GM18498 (cell line): Measurements from ENCODE around the gene C10orf95.
"Not testable (repeated sequence)": the region's sequence is repeated elsewhere in the genome, so short reads cannot be mapped to it uniquely, and the experiment has no call there.

ENCODE experiments used
- ATAC-seq: cut with Tn5 transposase; IDR thresholded peaks from one replicate; pipeline ENCODE4 v1.9.1; 2021; ENCODE audit warnings: mild to moderate bottlenecking, moderate library complexity; ENCODE audit not compliant: unreplicated experiment

C10orf95 gene

GRCh38 chr10:102467318-102467717 is 16.0 kb upstream of the C10orf95 start:
- no peak for ATAC-seq

GRCh38 chr10:102465466-102465865 is 14.1 kb upstream of the C10orf95 start:
- no peak for ATAC-seq

DNA sequence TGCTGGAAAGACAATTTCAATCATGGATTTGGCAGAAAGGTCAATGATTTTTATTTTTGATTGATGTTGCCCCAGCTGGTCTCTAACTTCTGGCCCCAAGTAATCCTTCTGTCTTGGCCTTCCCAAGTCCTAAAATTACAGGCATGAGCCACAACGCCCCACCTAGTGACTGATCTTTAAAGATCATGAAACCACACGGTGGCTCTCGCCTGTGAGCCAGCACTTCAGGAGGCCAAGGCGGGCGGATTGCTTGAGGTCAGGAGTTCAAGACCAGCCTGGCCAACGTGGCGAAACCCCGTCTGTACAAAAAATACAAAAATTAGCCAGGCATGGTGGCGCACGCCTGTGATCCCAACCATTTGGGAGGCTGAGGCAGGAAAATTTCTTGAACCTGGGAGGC is 12.6 kb upstream of the C10orf95 start:
- no peak for ATAC-seq

- ATAC-seq, result no peak
Measured at GRCh38 chr10:102462512-102463054, 11.2 kb upstream of the C10orf95 start.

- ATAC-seq, result peak; percentile 92
Measured at GRCh38 chr10:102461187-102462054, 10.1 kb upstream of the C10orf95 start.

GRCh38 chr10:102460836-102461186 is 9.5 kb upstream of the C10orf95 start:
- ATAC-seq, result peak; percentile 27

- ATAC-seq, result no peak
Measured at GRCh38 chr10:102458656-102459055, 7.3 kb upstream of the C10orf95 start.

DNA sequence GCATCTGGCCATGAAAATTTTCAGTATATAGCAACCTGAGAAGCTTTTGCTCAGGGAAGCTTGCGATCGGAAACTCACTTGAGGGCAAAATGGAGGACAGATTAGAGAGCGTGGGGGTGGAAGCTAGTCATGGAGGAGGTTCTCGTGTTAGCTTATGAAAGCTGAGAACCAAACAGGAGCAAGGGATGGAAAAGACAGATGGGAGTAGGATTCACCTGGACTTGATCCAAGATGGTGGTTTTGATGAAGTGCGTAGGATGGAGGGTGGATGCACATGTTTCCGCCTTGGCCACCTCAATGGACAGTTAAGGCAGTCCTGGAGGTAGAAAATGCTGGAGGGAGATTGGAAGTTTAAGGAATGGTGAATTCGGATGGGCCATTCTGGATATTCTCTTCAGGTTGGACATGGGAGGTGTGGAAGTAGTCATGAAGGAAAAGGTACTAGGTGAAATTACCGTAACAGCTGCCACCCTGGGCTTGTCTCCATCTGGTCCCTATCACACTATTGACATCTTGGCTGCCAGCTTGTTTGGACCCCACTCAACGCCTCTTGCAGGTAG is 6.3 kb upstream of the C10orf95 start:
- ATAC-seq, result no peak

DNA sequence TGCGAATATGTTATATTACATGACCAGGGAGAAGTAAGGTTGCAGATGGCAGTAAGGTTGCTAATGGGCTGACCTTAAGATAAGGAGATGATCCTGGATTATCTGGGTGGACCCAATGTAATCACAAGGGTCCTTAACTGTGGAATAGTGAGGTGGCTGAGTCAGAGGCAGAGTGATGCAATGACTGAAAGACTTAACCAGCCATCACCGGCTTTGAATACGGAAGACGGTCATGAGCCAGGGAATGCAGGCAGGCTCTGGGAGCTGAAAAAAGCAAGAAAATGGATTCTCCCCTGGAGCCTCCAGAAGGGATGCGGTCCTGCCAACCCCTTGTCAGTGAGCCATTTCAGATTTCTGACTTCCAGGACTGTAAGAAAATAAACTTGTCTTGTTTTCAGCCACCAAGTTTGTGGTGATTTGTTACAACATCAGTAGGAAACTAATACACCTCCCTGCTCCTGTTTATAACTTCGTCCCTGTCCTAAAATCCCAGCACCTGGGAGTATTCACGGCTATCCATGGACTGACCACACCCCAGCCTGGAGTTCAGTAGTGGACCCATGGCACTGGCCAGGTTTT is 4.6 kb upstream of the C10orf95 start:
- no peak for ATAC-seq

- ATAC-seq, result not testable (repeated sequence)
Measured at GRCh38 chr10:102454662-102455487, 3.5 kb upstream of the C10orf95 start.

DNA sequence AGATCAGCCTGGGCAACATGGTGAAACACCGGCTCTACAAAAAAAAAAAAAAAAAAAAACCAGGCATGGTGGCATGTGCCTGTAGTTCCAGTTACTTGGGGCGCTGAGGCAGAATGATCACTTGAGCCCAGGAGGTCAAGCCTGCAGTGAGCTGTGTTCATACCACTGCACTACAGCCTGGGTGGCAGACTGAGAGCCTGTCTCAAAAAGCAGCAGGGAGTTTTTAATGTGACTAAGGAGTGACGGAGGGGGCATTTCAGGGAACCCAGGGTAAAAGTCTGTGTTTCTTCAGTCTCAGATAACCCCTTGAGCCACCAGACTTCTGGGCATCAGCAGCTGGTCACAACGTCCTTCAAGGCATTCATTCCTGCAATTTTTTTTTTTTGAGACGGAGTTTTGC is 2.2 kb upstream of the C10orf95 start:
- no peak for ATAC-seq

- no peak for ATAC-seq
Measured at GRCh38 chr10:102452672-102453340, 1.5 kb upstream of the C10orf95 start.

GRCh38 chr10:102450374-102451104 is 804 bp downstream of the C10orf95 start:
- peak; percentile 81 for ATAC-seq

DNA sequence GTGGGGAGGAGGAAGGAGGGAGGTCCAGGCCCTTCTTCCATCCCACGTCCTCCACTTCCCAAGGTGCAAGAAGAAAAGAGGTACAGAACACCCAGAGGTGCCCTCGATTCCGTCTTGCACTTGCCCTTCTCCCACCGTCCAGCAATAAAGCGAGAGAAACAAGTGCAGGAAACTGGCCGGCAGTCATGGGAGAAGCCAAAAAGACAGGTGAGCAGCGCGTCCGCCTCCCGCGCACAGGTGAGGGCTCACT is 1.3 kb downstream of the C10orf95 start:
- no peak for ATAC-seq

- peak; percentile 53 for ATAC-seq
Measured at GRCh38 chr10:102449321-102450123, 1.8 kb downstream of the C10orf95 start.

DNA sequence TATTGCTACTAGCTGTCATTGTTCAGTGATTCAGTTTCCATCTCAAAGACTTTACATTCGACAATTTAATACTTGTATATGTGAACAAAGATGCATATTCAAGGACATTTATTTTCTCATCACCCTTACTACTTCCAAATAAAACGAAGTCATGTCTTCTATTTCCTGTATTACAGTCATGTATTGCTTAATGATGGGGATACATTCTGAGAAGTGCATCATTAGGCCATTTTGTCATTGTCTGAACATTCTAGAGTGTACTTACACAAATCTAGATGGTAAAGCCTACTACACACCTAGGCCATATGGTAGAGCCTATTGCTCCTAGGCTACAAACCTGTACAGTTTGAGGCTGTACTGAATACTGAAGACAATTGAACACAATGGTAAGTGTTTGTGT is 6.5 kb downstream of the C10orf95 start:
- ATAC-seq, result no peak

GRCh38 chr10:102438374-102438773 is 13.0 kb downstream of the C10orf95 start:
- no peak for ATAC-seq

- ATAC-seq, result no peak
Measured at GRCh38 chr10:102437515-102437914, 13.8 kb downstream of the C10orf95 start.

DNA sequence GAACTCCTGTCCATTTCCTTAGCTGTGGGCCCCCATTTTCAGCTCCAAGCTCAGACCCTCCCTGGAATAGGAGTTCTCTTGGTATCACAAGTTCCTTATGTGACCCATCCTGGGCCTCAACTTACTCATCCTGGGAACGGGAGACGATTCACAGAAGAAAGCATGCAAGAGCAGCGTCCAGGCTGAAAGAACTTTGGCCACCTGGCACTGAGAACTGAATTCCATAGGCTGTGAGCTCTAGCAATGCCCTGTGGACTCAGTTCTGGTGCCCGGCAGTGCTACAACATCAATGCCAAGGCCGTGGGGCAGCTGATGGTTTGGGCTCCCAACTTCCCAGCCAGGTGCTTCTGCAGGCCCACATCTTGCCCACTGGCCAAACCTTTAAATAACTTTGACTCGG is 15.0 kb downstream of the C10orf95 start:
- no peak for ATAC-seq
